UCSD-AML1 (cell line): ENCODE data around the gene ZNF207.
"Not testable (repeated sequence)": the region's sequence is repeated elsewhere in the genome, so short reads cannot be mapped to it uniquely, and the experiment has no call there.

Experiments used
- DNase-seq: peaks from one replicate; lab custom pipeline; 2025; ENCODE audit not compliant: unreplicated experiment; lab: John Stamatoyannopoulos, UW

Gene ZNF207

DNA sequence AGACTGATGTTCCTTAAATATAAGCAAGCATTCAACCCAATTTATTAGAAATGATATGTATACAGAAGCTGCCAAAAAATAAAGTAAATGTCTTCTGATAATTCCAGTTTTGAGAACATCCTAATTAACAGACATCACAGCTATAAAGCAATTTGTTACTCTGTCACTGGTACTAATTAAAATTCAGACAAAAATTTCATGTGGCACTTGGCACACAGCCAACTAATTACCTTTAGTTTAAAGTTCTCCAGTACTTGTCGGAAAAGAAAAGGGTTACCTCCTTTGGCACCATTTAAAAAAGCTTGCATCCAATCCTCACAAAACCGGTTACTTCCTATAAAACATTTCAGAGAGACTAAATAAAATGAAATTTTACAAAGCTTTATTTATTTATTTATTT is 16.8 kb upstream of the ZNF207 start:
- DNase-seq = no peak

DNA sequence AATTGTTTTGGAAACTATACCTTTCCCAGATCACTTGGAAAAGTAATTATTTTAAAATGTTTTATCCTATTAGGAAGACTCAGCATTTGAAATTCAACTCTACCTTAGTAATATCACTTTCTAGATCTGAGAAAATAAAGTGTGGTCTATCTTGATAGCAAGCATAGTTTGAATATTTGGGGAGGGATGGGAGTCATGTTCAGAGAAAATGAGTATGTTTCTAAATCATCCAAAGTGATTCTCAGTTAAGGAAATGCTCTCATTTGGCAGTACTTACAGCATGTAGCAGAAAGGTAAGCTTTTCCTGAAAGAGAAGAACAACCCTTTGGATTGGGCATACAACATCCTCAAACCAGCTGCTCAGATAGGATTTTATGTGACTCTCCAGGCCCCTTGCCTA is 14.9 kb upstream of the ZNF207 start:
- DNase-seq = no peak

DNA sequence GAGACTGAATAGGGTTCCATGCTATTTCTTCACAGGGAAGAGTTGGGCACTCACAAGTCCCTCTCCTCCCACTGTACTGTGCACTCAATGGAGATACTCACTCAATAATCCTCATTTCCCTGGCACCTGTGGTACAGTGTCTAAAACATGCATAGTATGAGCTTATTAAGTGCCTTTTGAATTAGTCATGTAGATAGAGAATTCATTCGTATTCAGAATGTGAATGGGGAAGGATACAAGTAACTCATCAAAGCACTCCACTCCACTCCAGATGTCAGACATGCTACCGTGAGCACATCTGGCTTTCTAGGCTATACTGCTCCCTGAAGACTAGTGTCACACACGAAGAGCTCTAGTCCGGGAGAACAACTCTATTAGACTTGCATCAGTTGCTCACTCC is 14.3 kb upstream of the ZNF207 start:
- no peak for DNase-seq

DNA sequence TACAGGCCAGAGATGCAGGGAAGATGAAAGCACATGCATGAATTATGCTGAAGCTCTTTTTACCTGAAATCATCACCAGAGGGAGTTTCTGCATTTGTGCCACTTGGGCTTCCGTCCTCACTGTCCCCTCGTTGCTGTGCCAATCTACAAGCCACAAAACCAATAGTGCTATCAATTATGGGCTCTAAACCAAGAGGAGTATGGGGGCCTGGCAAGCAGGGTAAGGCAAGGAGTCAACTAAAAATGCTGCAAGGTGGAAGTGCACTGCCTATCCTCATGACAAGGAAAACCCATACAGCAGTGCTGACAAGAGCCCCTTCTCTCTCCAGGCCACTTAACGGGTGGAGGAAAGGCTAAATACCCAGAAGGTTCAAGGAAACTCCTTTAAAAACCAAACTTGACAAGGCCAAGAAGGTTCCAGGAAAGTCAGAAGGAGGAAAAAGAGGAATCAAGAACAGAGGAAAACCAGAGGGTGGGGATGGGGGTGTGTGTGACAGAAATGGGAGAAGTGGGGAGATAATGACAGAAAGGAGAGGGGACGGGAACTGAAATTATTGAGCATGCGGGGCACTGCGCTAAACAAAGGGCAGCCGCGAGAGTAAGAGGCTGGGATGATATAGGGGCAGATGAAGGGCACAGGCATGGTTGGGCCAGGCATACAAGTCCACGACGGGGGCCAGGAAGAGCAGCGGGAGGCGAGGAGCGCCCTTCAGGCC is 8.7 kb upstream of the ZNF207 start:
- peak; percentile 29 for DNase-seq

- peak; percentile 80 for DNase-seq
Observed at GRCh38 chr17:32341857-32342602, 7.9 kb upstream of the ZNF207 start, which contains the start of gene C17orf75. Gene C17orf75 (minus strand): TSS chr17:32342173. CDS start chr17:32342139, 34 bp downstream.

GRCh38 chr17:32342603-32343325 is 7.2 kb upstream of the ZNF207 start:
- no peak for DNase-seq

GRCh38 chr17:32345951-32346600 is 3.9 kb upstream of the ZNF207 start:
- no peak for DNase-seq

DNA sequence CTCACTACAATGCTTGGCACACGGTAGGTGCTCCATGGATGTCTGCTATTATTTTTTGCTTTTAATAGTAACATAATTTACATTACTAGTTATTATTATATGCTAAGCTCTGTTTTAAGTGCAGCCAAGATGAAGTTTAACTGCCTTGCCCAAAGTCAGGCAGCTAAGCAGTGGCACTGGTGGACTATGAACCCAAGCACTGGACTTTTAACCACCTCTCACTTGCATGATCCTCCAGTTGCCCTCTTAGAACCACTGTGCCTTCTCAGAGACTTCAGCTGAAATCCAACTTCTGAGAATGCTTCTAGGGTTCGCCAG is 1.5 kb upstream of the ZNF207 start:
- no peak for DNase-seq

- DNase-seq = no peak
Observed at GRCh38 chr17:32349503-32349853, 479 bp upstream of the ZNF207 start.

DNA sequence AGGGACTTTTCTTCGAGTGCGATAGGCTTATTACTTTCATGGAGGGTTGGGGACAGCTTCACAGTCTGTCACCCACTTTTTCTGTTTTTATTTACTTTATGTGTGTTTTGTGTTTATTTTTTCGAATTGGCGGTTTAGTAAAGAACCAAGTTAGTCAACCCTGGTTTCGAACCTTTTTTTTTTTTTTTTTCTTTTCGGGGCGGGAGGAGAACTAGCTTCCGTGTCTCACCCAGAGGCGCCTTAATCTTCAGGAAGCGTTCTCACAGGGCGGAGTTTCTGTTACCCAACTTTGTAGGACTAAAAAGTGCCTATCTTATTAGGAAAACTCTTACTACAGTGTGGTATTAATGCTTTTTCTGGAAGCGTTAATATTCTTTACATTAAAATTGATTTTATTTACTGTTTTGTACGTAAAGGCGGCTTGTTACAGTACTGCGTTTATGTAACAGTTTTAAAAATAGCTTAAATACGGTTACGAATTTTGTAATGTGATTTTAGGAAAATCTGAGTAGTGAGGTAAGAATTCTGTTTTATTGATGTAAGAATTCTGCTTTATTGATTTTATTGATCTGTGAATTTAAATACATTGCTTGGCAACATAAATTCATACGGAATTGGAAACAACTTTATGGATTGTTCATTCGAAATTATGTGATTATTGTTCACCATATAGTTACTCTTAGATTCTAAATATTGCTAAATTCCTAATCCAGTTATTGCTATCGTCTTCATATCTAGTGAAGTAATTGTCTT is 885 bp downstream of the ZNF207 start:
- DNase-seq = no peak

DNA sequence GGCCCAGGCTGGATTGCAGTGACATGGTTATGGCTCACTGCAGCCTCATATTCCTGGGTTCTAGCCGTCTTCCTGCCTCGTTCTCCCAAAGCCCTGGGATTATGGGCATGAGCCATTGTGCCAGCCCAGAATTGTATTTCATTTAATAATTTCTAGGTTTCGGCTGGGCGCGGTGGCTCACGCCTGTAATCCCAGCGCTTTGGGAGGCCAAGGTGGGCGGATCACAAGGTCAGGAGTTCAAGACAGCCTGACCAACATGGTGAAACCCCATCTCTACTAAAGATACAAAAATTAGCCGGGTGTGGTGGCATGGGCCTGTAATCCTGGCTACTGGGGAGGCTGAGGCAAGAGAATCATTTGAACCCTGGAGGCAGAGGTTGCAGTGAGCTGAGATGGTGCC is 2.8 kb downstream of the ZNF207 start:
- not testable (repeated sequence) for DNase-seq

DNA sequence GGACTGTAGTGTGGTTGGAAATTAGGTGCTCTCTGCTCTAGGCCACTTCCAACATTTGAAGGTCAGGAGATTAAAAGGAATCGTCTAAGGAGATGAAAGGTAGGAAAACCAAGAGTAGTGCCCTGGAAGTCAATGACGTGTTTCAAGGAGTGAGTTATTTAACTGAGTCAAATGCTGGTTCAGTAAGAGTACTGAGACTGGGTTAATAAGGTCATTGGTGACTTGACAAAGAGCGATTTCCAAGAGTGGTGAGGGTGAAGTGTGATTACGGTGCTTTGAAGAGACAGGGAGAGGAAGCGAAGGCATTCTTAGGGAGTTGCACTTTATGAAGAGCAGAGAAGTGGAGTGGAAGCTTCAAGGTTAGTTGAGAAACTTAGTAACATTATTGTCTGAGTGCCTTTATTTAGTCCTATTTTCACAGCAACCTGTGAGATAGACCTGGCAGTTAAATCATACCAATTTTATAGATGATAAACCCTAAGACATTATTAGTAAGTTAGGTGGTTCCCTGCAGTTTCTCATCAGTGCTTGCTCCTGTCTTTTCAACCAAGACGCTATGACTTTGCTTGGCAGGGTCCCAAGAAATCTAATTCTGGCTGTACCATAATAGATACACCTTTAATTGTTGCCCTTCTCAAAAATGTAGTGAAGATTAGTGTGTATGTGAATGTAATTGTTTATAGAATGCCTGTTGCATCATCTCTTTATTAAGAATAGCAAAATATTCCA is 5.9 kb downstream of the ZNF207 start:
- no peak for DNase-seq

- no peak for DNase-seq
Observed at GRCh38 chr17:32356378-32356743, 6.4 kb downstream of the ZNF207 start.

DNA sequence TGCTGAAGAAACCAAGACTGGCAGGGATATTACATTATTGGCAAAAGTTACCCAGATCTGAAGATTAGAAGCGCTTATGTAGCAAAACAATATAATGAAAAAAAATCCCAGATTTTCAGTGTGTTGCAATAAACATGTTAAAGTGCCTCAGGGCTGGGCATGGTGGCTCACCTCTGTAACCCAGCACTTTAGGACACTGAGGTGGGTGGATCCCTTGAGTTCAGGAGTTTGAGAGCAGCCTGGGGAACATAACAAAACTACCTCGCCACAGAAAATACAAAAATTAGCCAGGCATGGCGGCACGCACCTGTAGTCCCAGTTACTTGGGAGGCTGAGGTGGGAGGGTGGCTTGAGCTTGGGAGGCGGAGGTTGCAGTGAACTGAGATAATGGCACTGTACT is 6.8 kb downstream of the ZNF207 start:
- DNase-seq = no peak

DNA sequence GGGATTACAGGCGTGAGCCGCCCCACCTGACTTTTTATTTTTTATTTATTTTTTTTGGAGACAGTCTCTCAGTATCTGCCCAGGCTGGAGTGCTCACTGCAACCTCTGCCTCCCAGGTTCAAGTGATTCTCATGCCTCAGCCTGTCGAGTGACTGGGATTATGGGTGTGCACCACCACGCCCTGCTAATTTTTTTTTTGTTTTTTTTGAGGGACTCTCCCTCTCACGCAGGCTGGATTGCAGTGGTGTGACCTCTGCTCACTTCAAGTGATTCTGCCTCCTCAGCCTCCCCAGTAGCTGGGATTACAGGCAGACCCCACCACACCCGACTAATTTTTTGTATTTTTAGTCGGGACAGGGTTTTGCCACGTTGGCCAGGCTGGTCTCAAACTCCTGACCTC is 7.7 kb downstream of the ZNF207 start:
- no peak for DNase-seq

GRCh38 chr17:32361270-32361669 is 11.3 kb downstream of the ZNF207 start:
- no peak for DNase-seq

DNA sequence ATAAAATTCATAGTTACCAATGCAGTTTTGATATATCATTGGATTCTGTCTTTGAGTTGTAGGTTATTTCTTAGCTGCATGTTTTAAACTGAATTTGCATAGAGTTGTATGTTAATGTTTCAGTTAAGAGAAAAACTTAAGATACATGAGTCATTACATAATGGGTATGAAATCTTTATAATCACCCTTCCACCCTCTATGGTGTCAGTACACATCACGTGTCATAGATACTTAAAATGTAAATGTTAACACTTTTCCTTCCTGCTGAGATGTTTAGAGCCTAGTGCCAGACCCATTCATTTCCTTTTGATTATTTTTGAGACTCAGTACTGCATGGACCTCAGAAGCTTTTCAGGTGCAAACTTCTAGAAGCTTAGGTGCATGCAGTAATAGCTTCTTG is 20.5 kb downstream of the ZNF207 start:
- no peak for DNase-seq

DNA sequence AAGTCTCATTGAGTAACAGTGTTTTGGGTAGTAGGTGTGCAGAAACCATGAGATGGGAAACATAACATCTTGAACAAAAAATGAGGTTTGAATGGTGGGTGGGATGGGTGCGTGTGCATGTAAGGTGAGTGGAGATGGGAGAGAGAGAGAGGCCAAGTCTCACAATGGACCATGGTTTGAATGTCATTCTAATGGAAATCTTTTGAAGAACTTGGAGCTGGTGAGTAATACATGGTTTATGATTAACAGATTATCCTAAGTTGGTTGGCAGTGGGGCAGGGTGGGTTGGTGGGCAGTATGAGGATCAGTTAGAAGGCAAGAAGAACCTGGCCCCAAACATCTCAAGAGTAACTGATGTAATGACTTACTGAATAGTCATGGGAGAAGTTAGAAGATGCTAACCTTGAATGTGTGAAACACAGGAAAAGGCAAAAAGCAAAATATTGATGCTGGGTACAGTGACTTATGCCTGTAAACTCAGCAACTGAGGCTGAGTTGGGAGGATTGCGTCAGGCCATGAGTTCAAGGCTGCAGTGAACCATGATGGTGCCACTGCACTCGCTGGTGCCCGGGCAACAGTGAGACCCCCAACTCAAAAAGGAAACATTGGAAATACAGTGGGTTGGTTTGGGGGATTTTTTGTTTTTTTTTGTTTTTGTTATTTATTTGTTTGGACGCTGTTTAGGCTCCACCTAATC is 32.7 kb downstream of the ZNF207 start:
- DNase-seq = no peak

DNA sequence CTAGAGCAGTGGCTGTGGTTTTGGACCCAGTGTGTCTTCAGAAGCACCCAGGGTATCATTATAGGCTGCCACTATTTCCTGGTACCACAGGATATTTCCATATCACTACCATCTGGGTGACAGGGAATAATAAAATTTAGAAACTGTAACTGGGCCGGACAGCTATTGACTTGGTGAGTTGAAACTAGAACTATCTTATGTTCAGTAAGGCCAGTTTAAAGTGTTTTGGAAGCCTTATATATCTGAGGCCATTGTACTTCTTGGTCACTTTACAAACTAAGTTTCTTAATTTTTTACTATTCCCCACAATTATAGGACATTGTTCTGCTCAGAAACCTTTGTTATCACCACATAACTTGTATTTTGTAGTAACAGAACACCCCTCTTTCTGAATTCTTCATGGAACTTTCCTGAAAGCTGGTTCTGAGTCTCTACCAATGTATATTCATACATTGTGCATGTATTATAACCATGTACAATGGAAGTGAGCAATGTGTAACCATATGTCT is 34.0 kb downstream of the ZNF207 start:
- DNase-seq = no peak

- no peak for DNase-seq
Observed at GRCh38 chr17:32385121-32385520, 35.2 kb downstream of the ZNF207 start.
